Hematopoietic multipotent progenitor cell treated with erythropoietin and hydrocortisone succinate and interleukin-3 and kit ligand, for 17 days (in vitro differentiated cells): ENCODE data around the gene ARL4C.

Experiments used
- DNase-seq: peaks from one replicate; pipeline ENCODE4 v3.0.0-alpha.2; 2015; ENCODE audit warnings: low spot score

The ARL4C gene

DNA sequence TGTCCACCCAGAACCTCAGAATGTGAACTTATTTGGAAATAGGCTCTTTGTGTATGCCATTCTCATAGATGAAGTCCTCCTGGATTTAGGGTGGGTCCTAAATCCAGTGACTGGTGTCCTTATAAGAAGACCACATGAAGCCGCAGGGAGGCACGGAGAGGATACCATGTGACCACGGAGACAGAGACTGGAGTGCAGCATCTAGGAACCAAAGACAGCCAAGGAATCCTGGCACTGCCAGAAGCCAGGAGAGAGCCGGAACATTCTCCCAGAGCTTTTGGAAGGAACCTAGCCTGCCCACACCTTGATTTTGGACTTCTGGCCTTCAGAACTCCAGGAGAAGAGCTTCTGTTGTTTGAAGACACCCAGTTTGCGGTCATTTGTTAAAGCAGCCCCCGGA lies 49.7 kb downstream of the ARL4C start:
- no peak for DNase-seq

DNA sequence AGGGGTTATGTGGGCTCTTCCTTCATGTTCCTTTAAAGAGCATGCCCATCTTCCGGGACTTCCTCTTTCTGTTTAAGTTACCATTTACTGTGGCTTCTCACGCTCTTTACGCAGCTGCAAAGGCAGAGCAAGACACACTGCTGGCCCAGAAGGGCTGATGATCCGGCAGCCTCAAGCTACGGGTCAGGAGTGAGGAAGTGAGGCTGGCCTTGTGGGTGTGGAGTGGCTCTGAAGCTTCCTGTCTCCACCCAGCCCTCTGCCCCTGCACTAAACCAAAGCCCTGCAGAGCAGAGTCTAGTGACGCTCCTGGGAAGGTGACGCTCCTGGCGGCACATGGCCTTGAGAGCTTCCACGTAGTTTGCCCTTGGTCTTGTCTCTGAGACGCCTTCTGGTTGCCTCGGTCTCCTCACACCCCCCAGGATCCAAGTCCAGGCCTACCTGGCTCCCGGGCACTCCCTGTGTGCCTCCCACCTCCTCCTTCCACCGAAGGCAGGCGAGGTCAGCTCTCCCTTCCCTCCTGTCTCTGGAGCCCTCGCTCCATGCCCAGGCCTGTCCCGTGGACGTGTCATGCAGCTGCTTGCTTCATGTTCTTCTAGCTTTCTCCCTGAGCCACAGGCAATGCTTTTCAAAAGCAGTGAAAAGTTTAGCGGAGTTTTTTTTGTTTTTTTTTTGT lies 50.3 kb downstream of the ARL4C start:
- DNase-seq = no peak

DNA sequence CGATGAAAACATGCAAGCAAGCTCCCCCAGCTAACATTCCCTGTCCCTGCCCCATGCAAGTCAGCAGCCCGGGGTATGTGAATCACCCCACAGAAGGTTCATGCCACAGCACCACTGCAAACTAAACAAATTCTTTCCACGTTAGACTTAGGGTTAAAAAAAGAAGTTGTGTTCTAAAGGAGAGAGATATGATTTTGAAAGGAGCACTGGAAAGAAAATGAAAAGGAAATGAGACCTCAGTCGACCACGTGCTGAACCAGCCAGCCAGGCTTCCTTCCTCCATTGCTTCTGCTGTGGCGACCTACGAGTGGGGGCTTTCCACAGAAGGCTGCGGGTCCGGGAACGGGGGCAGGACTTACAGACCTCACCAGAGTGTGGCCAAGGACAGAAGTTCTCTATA lies 52.0 kb downstream of the ARL4C start:
- no peak for DNase-seq

DNA sequence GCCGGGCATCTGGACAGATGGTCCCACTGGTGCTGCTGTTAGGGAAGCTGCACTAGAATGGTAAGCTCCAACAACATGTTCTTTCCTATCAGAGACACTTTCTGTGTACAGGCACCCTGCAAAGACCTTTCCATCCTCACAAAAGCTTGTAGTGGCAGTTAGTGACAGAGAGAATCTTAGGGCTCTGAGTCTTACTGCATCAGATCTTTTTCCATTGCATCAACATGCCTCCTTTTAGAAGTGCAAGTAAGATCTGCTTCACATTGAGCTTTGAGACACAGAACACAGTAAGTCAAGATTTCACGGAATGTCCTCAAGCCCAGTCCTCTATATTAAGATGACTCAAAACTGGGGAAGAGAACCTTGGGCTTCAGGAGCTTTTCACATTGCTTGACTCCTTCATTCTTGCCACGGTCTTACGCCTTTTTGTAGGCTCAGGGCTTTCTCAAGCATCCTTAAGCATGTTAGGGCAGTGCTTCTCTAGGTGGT lies 52.6 kb downstream of the ARL4C start:
- no peak for DNase-seq
